Prostate gland (tissue), 2 donors: ENCODE measurements around the gene PRR20E.
"Not testable (repeated sequence)": the region's sequence is repeated elsewhere in the genome, so short reads cannot be mapped to it uniquely, and the experiment has no call there.

Source experiments
- POLR2A ChIP-seq: fragments of 450-650 bp; IDR thresholded peaks from one replicate; pipeline ENCODE4 v1.6.1; 2016; ENCODE audit warnings: antibody characterized with exemption, mild to moderate bottlenecking
- POLR2AphosphoS5 ChIP-seq: sonication (generic); formaldehyde crosslinking; IDR thresholded peaks from one replicate; pipeline ENCODE4 v1.6.1; 2017; ENCODE audit warnings: antibody characterized with exemption
- TF ChIP-seq, protein P1 (sequence below), 4 experiments: fragments of 200-600 bp in 2 of 4; fragments of 450-650 bp in 2 of 4; sonication (generic) in 2 of 4; IDR thresholded peaks; 1 replicate in 3 of 4; 2 replicates in 1 of 4; pipeline ENCODE4 v1.5.1; 2016 to 2019; ENCODE audit warnings: antibody characterized with exemption in 4 of 4, mild to moderate bottlenecking in 2 of 4, moderate library complexity in 2 of 4

DNA sequence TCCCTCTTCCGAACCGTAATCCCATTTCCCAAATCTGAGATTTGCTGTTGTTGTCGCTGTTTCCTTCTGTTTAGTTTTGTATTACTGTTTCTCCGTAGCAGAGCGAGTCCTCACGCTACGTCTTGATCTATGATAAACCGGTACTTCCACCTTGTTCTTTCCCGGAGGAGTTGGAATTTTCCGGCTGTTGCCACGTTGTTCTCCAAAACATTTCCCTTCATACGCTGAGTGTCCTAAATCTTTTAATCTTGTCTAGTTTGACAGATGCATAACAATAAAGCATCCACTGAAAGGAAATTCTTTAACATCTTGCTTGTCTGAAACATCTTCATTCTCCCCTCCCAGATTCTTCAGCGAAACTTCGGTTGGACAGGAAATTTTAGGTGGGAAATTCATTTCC is 18.9 kb upstream of the PRR20E start:
- not testable (repeated sequence) for TF ChIP-seq POLR2A, POLR2AphosphoS5
- TF ChIP-seq, protein P1, sequence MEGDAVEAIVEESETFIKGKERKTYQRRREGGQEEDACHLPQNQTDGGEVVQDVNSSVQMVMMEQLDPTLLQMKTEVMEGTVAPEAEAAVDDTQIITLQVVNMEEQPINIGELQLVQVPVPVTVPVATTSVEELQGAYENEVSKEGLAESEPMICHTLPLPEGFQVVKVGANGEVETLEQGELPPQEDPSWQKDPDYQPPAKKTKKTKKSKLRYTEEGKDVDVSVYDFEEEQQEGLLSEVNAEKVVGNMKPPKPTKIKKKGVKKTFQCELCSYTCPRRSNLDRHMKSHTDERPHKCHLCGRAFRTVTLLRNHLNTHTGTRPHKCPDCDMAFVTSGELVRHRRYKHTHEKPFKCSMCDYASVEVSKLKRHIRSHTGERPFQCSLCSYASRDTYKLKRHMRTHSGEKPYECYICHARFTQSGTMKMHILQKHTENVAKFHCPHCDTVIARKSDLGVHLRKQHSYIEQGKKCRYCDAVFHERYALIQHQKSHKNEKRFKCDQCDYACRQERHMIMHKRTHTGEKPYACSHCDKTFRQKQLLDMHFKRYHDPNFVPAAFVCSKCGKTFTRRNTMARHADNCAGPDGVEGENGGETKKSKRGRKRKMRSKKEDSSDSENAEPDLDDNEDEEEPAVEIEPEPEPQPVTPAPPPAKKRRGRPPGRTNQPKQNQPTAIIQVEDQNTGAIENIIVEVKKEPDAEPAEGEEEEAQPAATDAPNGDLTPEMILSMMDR (IDR thresholded peaks at IDR 0.05), result not testable (repeated sequence)
